ENCODE measurements around the gene PSMD6.

Gene PSMD6

GRCh38 chr3:63976161-63976871, 47.0 kb downstream of the PSMD6 start:
- DNase-seq: no peak

- DNase-seq: no peak
Observed at GRCh38 chr3:63975723-63976122, 47.6 kb downstream of the PSMD6 start.

GRCh38 chr3:63974451-63974850, 48.8 kb downstream of the PSMD6 start:
- no peak for DNase-seq

GRCh38 chr3:63973406-63973805, 49.9 kb downstream of the PSMD6 start:
- DNase-seq: no peak

GRCh38 chr3:63972987-63973386, 50.3 kb downstream of the PSMD6 start:
- no peak for DNase-seq

- DNase-seq: no peak
Observed at GRCh38 chr3:63972196-63972595, 51.1 kb downstream of the PSMD6 start.

GRCh38 chr3:63970631-63971475, 52.4 kb downstream of the PSMD6 start:
- no peak for DNase-seq

GRCh38 chr3:63969876-63970275, 53.4 kb downstream of the PSMD6 start:
- no peak for DNase-seq

- no peak for DNase-seq
Observed at GRCh38 chr3:63968612-63969350, 54.5 kb downstream of the PSMD6 start.

- no peak for DNase-seq
Observed at GRCh38 chr3:63967675-63968611, 55.4 kb downstream of the PSMD6 start.

- DNase-seq: no peak
Observed at GRCh38 chr3:63966871-63967270, 56.4 kb downstream of the PSMD6 start.

- DNase-seq: no peak
Observed at GRCh38 chr3:63966007-63966406, 57.3 kb downstream of the PSMD6 start.

GRCh38 chr3:63964681-63965485, 58.4 kb downstream of the PSMD6 start:
- no peak for DNase-seq

GRCh38 chr3:63963496-63963895, 59.8 kb downstream of the PSMD6 start:
- no peak for DNase-seq

- DNase-seq: no peak
Observed at GRCh38 chr3:63961891-63962290, 61.4 kb downstream of the PSMD6 start.

Data from T1000 (cell line).